GM13977 (cell line): ENCODE data around the gene C6orf136.

Experiments used
- DNase-seq: peaks from one replicate; pipeline ENCODE4 v3.0.0; 2012; ENCODE audit warnings: low spot score
- CTCF ChIP-seq: IDR thresholded peaks from 2 replicates; pipeline ENCODE4 v1.5.1; 2012; ENCODE audit warnings: mild to moderate bottlenecking, control low read depth; ENCODE audit not compliant: insufficient read depth; ENCODE audit errors: extremely low read depth, missing control alignments
- in situ Hi-C: fragments of 300-500 bp; cut with MboI; formaldehyde crosslinking; loops from one replicate; pipeline ENCODE4 v1.12.0; 2022; ENCODE audit warnings: low sequenced_read_pairs, low pct_unique_long_range_greater_than_20kb, mixed read lengths, inconsistent platforms; ENCODE audit not compliant: unreplicated experiment

Gene C6orf136

GRCh38 chr6:30687659-30688431 is 40.9 kb downstream of the C6orf136 start:
- in situ Hi-C loops: no loop called here
- TF ChIP-seq CTCF: no peak
- no peak for DNase-seq

- DNase-seq: no peak
- peak; percentile 33 for TF ChIP-seq CTCF
- in situ Hi-C loops: no loop called here
Measured at GRCh38 chr6:30688569-30688968, 41.6 kb downstream of the C6orf136 start.

- no peak for TF ChIP-seq CTCF
- DNase-seq: no peak
- in situ Hi-C loops: no loop called here
Measured at GRCh38 chr6:30689022-30689865, 42.3 kb downstream of the C6orf136 start.

- no peak for DNase-seq
- TF ChIP-seq CTCF: no peak
- in situ Hi-C loops: no loop called here
Measured at GRCh38 chr6:30689985-30690384, 43.1 kb downstream of the C6orf136 start.

- in situ Hi-C loops: no loop called here
- DNase-seq: peak; percentile 87
Measured at GRCh38 chr6:30690403-30691207, 43.7 kb downstream of the C6orf136 start, which contains the start of gene NRM. Gene NRM (minus strand): TSS chr6:30690984. CDS start chr6:30690974, 10 bp downstream.

More at GRCh38 chr6:30690403-30691207, 43.7 kb downstream of the C6orf136 start, which contains the start of gene NRM:
- no peak for TF ChIP-seq CTCF
